A673 (cell line): Measurements from ENCODE around the gene BZW2.

Experiments used
- CTCF ChIP-seq: fragments of 300-800, 200-600 bp; sonication (generic); conservative IDR thresholded peaks from 2 replicates; pipeline ENCODE4 v1.5.1; 2017; ENCODE audit warnings: low read depth, mild to moderate bottlenecking, antibody characterized with exemption, low read length, moderate library complexity, mixed read lengths
- EZH2 ChIP-seq: fragments of 200-600 bp; sonication (generic); IDR thresholded peaks from 2 replicates; pipeline ENCODE4 v1.6.1; 2017; ENCODE audit warnings: borderline replicate concordance, low read depth, mild to moderate bottlenecking, mixed read lengths, antibody characterized with exemption, low read length; ENCODE audit not compliant: poor library complexity, severe bottlenecking

GRCh38 chr7:16753102-16753931 lies 107.3 kb downstream of the BZW2 start, which contains the start of gene TSPAN13:
- no peak for TF ChIP-seq CTCF
- no peak for TF ChIP-seq EZH2
